ENCODE data around the gene INO80.

The INO80 gene

GRCh38 chr15:40990789-40991188 lies 125.3 kb downstream of the INO80 start:
- DNase-seq, result no peak
- Histone ChIP-seq H3K4me1 (ENCODE audit: control insufficient read depth, insufficient read depth, low read length, poor library complexity, severe bottlenecking) (no peaks in the 10 kb centered on the region), H3K36me3 (ENCODE audit: control insufficient read depth, insufficient read depth, low read length) (peaks cover 33% of the 10 kb centered on the region)

DNA sequence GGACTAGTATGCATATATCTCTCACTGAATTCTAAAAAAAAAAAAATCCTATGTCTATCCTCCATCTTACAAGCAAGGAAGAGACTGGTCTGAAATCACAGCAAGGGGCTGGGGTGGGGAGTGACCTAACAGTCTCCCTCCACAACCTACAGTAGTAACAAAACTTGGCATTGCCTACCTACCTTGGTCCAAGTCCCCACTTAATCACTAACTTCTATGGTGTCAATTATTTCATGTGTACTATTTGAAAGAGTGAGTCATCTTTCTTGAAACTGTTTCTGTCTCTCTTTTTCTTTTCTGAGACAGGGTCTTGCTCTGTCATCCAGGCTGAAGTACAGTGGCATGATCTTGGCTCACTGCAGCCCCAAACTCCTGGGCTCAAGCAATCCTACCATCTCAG lies 126.0 kb downstream of the INO80 start:
- Histone ChIP-seq H3K4me3 (ENCODE audit: insufficient read depth, low read depth, low read length, poor library complexity, severe bottlenecking) (no peak overlapping the region), H3K36me3 (ENCODE audit: control insufficient read depth, insufficient read depth, low read length) (peaks cover 33% of the 10 kb centered on the region), H3K27ac (ENCODE audit: insufficient read depth, low read length, poor library complexity, severe bottlenecking) (no peak overlapping the region), H3K9me3 (ENCODE audit: control insufficient read depth, low read length) (no peaks in the 10 kb centered on the region), H3K4me1 (ENCODE audit: control insufficient read depth, insufficient read depth, low read length, poor library complexity, severe bottlenecking) (no peaks in the 10 kb centered on the region), H3K27me3 (replicated peaks; ENCODE audit: control insufficient read depth, insufficient read depth, low read length, poor library complexity, severe bottlenecking) (no peaks in the 10 kb centered on the region)
- DNase-seq, result no peak

More at GRCh38 chr15:40990789-40991188, 125.3 kb downstream of the INO80 start:
- Histone ChIP-seq H3K27ac (ENCODE audit: insufficient read depth, low read length, poor library complexity, severe bottlenecking) (no peak overlapping the region), H3K27me3 (replicated peaks; ENCODE audit: control insufficient read depth, insufficient read depth, low read length, poor library complexity, severe bottlenecking) (no peaks in the 10 kb centered on the region), H3K4me3 (ENCODE audit: insufficient read depth, low read depth, low read length, poor library complexity, severe bottlenecking) (no peak overlapping the region), H3K9me3 (ENCODE audit: control insufficient read depth, low read length) (no peaks in the 10 kb centered on the region)

- Histone ChIP-seq H3K4me1 (ENCODE audit: control insufficient read depth, insufficient read depth, low read length, poor library complexity, severe bottlenecking) (no peaks in the 10 kb centered on the region), H3K27ac (ENCODE audit: insufficient read depth, low read length, poor library complexity, severe bottlenecking) (no peak overlapping the region), H3K36me3 (ENCODE audit: control insufficient read depth, insufficient read depth, low read length) (peaks cover 52% of the 10 kb centered on the region), H3K27me3 (replicated peaks; ENCODE audit: control insufficient read depth, insufficient read depth, low read length, poor library complexity, severe bottlenecking) (no peaks in the 10 kb centered on the region), H3K4me3 (ENCODE audit: insufficient read depth, low read depth, low read length, poor library complexity, severe bottlenecking) (no peak overlapping the region), H3K9me3 (ENCODE audit: control insufficient read depth, low read length) (no peaks in the 10 kb centered on the region)
- no peak for DNase-seq
These were observed 127.9 kb downstream of the INO80 start for GRCh38 chr15:40988156-40988555.

DNA sequence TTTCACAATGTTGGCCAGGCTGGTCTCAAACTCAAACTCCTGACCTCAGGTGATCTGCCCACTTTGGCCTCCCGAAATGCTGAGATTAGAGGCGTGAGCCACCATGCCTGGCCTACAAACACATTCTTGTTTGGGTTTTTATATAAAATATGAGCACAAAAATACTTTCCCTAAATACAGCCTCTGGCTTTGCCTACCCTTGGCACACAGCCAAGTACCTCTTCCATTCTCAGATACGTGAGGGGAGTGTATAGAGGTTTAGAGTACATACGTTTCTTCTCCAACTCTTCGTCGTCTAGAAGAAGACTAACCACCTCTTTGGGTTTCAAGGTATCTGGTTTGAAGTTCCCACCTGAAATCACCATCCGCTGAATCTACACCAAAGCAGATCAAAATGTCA lies 129.3 kb downstream of the INO80 start:
- Histone ChIP-seq H3K4me3 (ENCODE audit: insufficient read depth, low read depth, low read length, poor library complexity, severe bottlenecking) (no peak overlapping the region), H3K27ac (ENCODE audit: insufficient read depth, low read length, poor library complexity, severe bottlenecking) (no peak overlapping the region), H3K36me3 (ENCODE audit: control insufficient read depth, insufficient read depth, low read length) (peaks cover 65% of the 10 kb centered on the region), H3K27me3 (replicated peaks; ENCODE audit: control insufficient read depth, insufficient read depth, low read length, poor library complexity, severe bottlenecking) (no peaks in the 10 kb centered on the region), H3K9me3 (ENCODE audit: control insufficient read depth, low read length) (no peaks in the 10 kb centered on the region), H3K4me1 (ENCODE audit: control insufficient read depth, insufficient read depth, low read length, poor library complexity, severe bottlenecking) (no peaks in the 10 kb centered on the region)
- DNase-seq, result no peak

DNA sequence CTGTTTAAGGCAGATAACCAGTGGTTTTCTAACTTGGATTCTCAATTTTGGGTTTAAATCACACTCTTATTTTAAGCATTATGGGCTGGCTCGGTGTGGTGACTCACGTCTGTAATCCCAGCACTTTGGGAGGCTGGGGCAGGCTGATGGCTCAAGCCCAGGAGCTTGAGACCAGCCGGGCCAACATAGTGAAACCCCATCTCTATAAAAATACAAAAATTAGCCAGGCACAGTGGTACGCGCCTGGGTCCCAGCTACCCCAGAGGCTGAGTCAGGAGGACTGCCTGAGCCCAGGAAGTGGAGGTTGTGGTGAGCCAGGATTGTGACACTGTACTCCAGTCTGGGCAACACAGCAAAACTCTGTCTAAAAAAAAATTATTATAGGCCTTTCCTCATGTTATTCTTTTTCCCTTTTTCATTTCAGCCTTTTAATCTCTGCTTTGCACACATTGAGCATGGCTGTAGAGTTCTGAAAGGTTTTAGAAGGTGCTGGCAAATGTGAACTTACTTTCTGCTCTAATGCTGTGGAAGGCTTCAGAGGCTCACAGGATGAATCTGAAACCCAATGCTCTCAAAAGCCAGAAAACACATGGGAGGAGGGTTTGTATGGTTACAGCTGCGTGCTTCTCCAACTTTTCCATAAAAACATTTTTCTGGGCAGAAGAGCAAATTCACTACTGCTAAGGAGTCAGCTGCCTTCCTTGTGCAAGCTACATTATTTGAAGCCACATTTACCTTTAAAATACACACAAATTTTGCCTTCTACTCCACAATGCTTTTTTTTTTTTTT lies 130.3 kb downstream of the INO80 start:
- no peaks in the 10 kb centered on the region for H3K27me3 ChIP-seq (replicated peaks; ENCODE audit: control insufficient read depth, insufficient read depth, low read length, poor library complexity, severe bottlenecking)
- no peaks in the 10 kb centered on the region for H3K4me1 ChIP-seq (ENCODE audit: control insufficient read depth, insufficient read depth, low read length, poor library complexity, severe bottlenecking)
- H3K4me3 ChIP-seq (ENCODE audit: insufficient read depth, low read depth, low read length, poor library complexity, severe bottlenecking), result no peak overlapping the region
- H3K36me3 ChIP-seq (ENCODE audit: control insufficient read depth, insufficient read depth, low read length), result peaks cover 76% of the 10 kb centered on the region
- no peak for DNase-seq
- no peak overlapping the region for H3K27ac ChIP-seq (ENCODE audit: insufficient read depth, low read length, poor library complexity, severe bottlenecking)
- no peaks in the 10 kb centered on the region for H3K9me3 ChIP-seq (ENCODE audit: control insufficient read depth, low read length)

DNA sequence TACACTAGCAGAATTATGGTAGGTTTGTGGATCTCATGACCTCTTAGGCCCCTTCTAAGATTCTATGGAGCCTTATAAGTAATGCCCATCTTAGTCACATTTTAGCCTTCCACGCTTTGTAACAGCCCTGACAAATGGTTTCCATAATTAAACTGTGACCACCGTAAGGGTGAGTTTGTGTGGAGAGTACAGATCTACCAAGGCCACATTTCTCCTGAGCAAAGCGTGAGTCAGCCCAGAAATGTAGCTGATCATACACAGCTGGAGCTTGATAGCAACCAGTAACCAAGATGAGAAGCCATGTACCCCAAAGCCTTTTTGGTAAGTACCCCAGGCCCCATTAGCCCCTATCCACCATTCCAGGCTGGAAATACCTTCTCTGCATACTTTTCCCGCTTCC lies 131.1 kb downstream of the INO80 start:
- Histone ChIP-seq H3K4me1 (ENCODE audit: control insufficient read depth, insufficient read depth, low read length, poor library complexity, severe bottlenecking) (no peaks in the 10 kb centered on the region), H3K9me3 (ENCODE audit: control insufficient read depth, low read length) (no peaks in the 10 kb centered on the region), H3K36me3 (ENCODE audit: control insufficient read depth, insufficient read depth, low read length) (peaks cover 82% of the 10 kb centered on the region), H3K27ac (ENCODE audit: insufficient read depth, low read length, poor library complexity, severe bottlenecking) (no peak overlapping the region), H3K27me3 (replicated peaks; ENCODE audit: control insufficient read depth, insufficient read depth, low read length, poor library complexity, severe bottlenecking) (no peaks in the 10 kb centered on the region), H3K4me3 (ENCODE audit: insufficient read depth, low read depth, low read length, poor library complexity, severe bottlenecking) (no peak overlapping the region)
- DNase-seq, result no peak

- H3K9me3 ChIP-seq (ENCODE audit: control insufficient read depth, low read length), result no peaks in the 10 kb centered on the region
- no peak overlapping the region for H3K4me3 ChIP-seq (ENCODE audit: insufficient read depth, low read depth, low read length, poor library complexity, severe bottlenecking)
- H3K36me3 ChIP-seq (ENCODE audit: control insufficient read depth, insufficient read depth, low read length), result peaks cover 85% of the 10 kb centered on the region
- no peaks in the 10 kb centered on the region for H3K4me1 ChIP-seq (ENCODE audit: control insufficient read depth, insufficient read depth, low read length, poor library complexity, severe bottlenecking)
- no peaks in the 10 kb centered on the region for H3K27me3 ChIP-seq (replicated peaks; ENCODE audit: control insufficient read depth, insufficient read depth, low read length, poor library complexity, severe bottlenecking)
- no peak overlapping the region for H3K27ac ChIP-seq (ENCODE audit: insufficient read depth, low read length, poor library complexity, severe bottlenecking)
- DNase-seq, result no peak
These were observed 131.7 kb downstream of the INO80 start for GRCh38 chr15:40984406-40984805.

- DNase-seq, result no peak
- peaks cover 87% of the 10 kb centered on the region for H3K36me3 ChIP-seq (ENCODE audit: control insufficient read depth, insufficient read depth, low read length)
- H3K27me3 ChIP-seq (replicated peaks; ENCODE audit: control insufficient read depth, insufficient read depth, low read length, poor library complexity, severe bottlenecking), result no peaks in the 10 kb centered on the region
- no peak overlapping the region for H3K27ac ChIP-seq (ENCODE audit: insufficient read depth, low read length, poor library complexity, severe bottlenecking)
- no peak overlapping the region for H3K4me3 ChIP-seq (ENCODE audit: insufficient read depth, low read depth, low read length, poor library complexity, severe bottlenecking)
- H3K4me1 ChIP-seq (ENCODE audit: control insufficient read depth, insufficient read depth, low read length, poor library complexity, severe bottlenecking), result no peaks in the 10 kb centered on the region
- H3K9me3 ChIP-seq (ENCODE audit: control insufficient read depth, low read length), result no peaks in the 10 kb centered on the region
These were observed 133.2 kb downstream of the INO80 start for GRCh38 chr15:40982855-40983254.

DNA sequence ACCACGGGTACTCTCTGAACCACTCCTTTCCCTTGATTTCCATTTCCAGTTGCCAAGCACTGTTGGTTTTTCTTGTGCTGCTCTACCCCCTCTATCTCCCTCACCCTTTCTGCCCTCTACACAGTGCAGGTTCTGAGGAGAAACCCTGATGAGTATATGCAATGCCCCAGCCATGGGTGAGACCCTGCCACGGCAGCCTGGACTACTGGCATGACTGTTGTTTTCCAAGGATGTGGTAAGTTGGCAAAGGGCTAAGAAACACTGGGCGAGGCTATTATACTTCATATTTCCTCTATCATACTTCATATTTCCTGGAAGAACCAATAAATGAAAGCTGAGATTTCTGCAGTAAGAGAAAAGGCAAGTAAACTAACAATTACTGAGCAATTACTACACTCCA lies 134.9 kb downstream of the INO80 start:
- no peak for DNase-seq
- Histone ChIP-seq H3K27ac (ENCODE audit: insufficient read depth, low read length, poor library complexity, severe bottlenecking) (no peak overlapping the region), H3K4me1 (ENCODE audit: control insufficient read depth, insufficient read depth, low read length, poor library complexity, severe bottlenecking) (no peaks in the 10 kb centered on the region), H3K4me3 (ENCODE audit: insufficient read depth, low read depth, low read length, poor library complexity, severe bottlenecking) (no peak overlapping the region), H3K36me3 (ENCODE audit: control insufficient read depth, insufficient read depth, low read length) (peaks cover 81% of the 10 kb centered on the region), H3K9me3 (ENCODE audit: control insufficient read depth, low read length) (no peaks in the 10 kb centered on the region), H3K27me3 (replicated peaks; ENCODE audit: control insufficient read depth, insufficient read depth, low read length, poor library complexity, severe bottlenecking) (no peaks in the 10 kb centered on the region)

DNA sequence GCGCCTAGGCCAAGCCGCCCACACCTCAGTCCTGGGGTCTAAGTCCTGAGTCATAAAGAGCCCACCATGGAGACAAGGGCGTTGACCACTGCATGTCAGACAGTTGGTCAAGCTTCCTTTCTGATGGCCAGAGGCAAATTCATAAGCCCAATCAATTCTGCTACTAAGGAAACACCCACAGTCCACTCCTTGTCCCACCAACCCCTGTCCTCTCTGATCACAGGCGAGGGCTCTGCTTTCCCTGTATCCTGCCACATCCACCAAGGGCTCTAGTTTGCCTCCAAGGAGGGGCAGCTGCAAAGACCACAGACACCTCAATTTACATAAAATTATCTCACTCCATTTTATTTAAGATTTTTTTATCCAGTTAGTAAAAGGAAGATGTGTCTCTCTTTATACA lies 137.5 kb downstream of the INO80 start:
- no peaks in the 10 kb centered on the region for H3K9me3 ChIP-seq (ENCODE audit: control insufficient read depth, low read length)
- no peak overlapping the region for H3K4me3 ChIP-seq (ENCODE audit: insufficient read depth, low read depth, low read length, poor library complexity, severe bottlenecking)
- no peaks in the 10 kb centered on the region for H3K4me1 ChIP-seq (ENCODE audit: control insufficient read depth, insufficient read depth, low read length, poor library complexity, severe bottlenecking)
- H3K27ac ChIP-seq (ENCODE audit: insufficient read depth, low read length, poor library complexity, severe bottlenecking), result no peak overlapping the region
- no peaks in the 10 kb centered on the region for H3K27me3 ChIP-seq (replicated peaks; ENCODE audit: control insufficient read depth, insufficient read depth, low read length, poor library complexity, severe bottlenecking)
- DNase-seq, result no peak
- H3K36me3 ChIP-seq (ENCODE audit: control insufficient read depth, insufficient read depth, low read length), result peaks cover 55% of the 10 kb centered on the region

Measured in effector memory CD4-positive, alpha-beta T cell (primary cell).